Mammary epithelial cell (primary cell): Measurements from ENCODE around the gene KRT7.

Experiments used
- EZH2 ChIP-seq: IDR thresholded peaks from 2 replicates; pipeline ENCODE4 v1.6.1; 2012; ENCODE audit warnings: low read length, inconsistent platforms, borderline replicate concordance
- TF ChIP-seq, protein P1 (sequence below), 2 donors: IDR thresholded peaks in 1 of 2; conservative IDR thresholded peaks in 1 of 2; 2 replicates each; pipeline ENCODE4 v1.5.1; 2011 to 2012; ENCODE audit warnings: inconsistent platforms in 2 of 2, low read length in 2 of 2, mild to moderate bottlenecking in 2 of 2, control low read depth in 1 of 2, low read depth in 1 of 2; ENCODE audit not compliant: insufficient read depth in 1 of 2; ENCODE audit errors: extremely low read depth in 1 of 2

- TF ChIP-seq, protein P1, sequence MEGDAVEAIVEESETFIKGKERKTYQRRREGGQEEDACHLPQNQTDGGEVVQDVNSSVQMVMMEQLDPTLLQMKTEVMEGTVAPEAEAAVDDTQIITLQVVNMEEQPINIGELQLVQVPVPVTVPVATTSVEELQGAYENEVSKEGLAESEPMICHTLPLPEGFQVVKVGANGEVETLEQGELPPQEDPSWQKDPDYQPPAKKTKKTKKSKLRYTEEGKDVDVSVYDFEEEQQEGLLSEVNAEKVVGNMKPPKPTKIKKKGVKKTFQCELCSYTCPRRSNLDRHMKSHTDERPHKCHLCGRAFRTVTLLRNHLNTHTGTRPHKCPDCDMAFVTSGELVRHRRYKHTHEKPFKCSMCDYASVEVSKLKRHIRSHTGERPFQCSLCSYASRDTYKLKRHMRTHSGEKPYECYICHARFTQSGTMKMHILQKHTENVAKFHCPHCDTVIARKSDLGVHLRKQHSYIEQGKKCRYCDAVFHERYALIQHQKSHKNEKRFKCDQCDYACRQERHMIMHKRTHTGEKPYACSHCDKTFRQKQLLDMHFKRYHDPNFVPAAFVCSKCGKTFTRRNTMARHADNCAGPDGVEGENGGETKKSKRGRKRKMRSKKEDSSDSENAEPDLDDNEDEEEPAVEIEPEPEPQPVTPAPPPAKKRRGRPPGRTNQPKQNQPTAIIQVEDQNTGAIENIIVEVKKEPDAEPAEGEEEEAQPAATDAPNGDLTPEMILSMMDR (conservative IDR thresholded peaks at IDR 0.05 in 1 of 2, IDR thresholded peaks at IDR 0.05 in 1 of 2; ENCODE audit: extremely low read depth in 1 of 2, insufficient read depth in 1 of 2, low read depth in 1 of 2, low read length in 2 of 2): no peak
- no peak for TF ChIP-seq EZH2
Measured at GRCh38 chr12:52190860-52191729, 41.9 kb upstream of the KRT7 start.
